ENCODE measurements around the gene ZFAND3. TPM values are rescaled to one million over a fixed set of nuclear protein-coding genes. Genes with fewer than 3 reads are reported as not detected.

ZFAND3 gene
- polyA plus RNA-seq, 1 of the 3 experiments (the other 2 are of a cell fraction): 16.7 TPM

DNA sequence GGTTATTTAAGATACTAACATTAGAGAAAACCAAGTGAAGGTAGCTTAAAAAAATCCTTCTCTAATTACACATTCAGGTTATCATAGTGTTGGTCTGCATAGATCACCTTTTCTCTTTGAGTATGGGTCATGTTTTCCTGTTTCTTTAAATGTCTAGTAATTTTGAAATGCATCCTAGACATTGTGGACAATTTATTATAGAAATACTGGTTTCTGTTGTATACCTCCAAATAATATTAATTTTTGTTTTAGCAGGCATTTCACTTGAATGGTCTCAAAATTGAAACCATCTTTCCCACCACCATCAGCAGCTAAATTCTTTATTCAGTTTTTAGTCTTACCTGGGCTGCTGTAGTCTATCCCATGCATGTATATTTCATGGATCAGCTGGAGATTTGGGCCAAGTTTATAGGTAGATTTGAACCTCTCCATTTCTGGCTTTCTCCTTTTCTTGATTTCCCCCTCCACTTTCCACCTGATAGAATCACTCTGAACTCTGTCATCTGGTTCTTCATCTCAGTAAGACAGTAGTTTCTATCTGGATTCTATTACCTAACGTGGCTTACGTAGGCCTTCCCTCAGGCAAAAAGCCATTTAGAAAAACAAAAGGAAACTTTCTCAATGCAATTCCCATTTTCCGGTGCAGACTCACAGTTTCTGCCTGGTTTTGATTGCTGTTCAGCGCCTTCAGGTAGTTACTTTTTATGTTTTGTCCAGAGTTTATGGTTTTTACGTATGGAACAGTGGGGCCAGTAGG lies 52.3 kb downstream of the ZFAND3 start:
- peaks cover 100% of the 10 kb centered on the region for H4K20me1 ChIP-seq (ENCODE audit: insufficient read depth)
- peaks cover 2 to 3% of the 10 kb centered on the region in 2 experiments; a peak in 2 of 4 replicates for H3K4me1 ChIP-seq (ENCODE audit: control insufficient read depth in 1 of 2, insufficient read depth in 2 of 2, low read depth in 1 of 2, low read length in 1 of 2)
- no peaks in the 10 kb centered on the region for H3K27me3 ChIP-seq (ENCODE audit: insufficient read depth)
- POLR2A ChIA-PET: no interaction called here
- H3K9me2 ChIP-seq: no peaks in the 10 kb centered on the region
- CTCF ChIA-PET: interaction anchor here (0.7 to 1.5 kb wide), 2 partner anchors 18 to 161 kb away, joined by 3 read pairs; no protein-coding TSS in a partner anchor
- no peak overlapping the region for H3K4me2 ChIP-seq
- H3K36me3 ChIP-seq (replicated peaks in 1 of 2; ENCODE audit: control insufficient read depth in 1 of 2, insufficient read depth in 2 of 2, low read length in 1 of 2): peaks cover 0 to 8% of the 10 kb centered on the region in 2 experiments
- no peak overlapping the region for H2AFZ ChIP-seq (ENCODE audit: low read depth)
- 99% methylated on average over 5 of the region's 5 CpGs for WGBS (ENCODE audit: low lambda C conversion rate)
- H3F3A ChIP-seq (replicated peaks; ENCODE audit: insufficient read depth): peaks cover 7% of the 10 kb centered on the region
- no peak overlapping the region for H3K27ac ChIP-seq (ENCODE audit: low read depth in 2 of 2, low read length in 1 of 2)
- TF ChIP-seq, protein P1, sequence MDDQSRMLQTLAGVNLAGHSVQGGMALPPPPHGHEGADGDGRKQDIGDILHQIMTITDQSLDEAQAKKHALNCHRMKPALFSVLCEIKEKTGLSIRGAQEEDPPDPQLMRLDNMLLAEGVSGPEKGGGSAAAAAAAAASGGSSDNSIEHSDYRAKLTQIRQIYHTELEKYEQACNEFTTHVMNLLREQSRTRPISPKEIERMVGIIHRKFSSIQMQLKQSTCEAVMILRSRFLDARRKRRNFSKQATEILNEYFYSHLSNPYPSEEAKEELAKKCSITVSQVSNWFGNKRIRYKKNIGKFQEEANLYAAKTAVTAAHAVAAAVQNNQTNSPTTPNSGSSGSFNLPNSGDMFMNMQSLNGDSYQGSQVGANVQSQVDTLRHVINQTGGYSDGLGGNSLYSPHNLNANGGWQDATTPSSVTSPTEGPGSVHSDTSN (IDR thresholded peaks at IDR 0.05): no peak
- TF ChIP-seq NRF1 (IDR thresholded peaks at IDR 0.05; ENCODE audit: low read depth, low read length) (no peak), RFX5 (IDR thresholded peaks at IDR 0.05; ENCODE audit: low read length) (no peak)
- DNase-seq: no peak
- no peak overlapping the region; a peak in 1 of 4 replicates for H3K4me3 ChIP-seq (ENCODE audit: low read depth in 2 of 2, low read length in 1 of 2)
- no peak overlapping the region for H3K9ac ChIP-seq
- peaks cover 100% of the 10 kb centered on the region for H3K79me2 ChIP-seq (ENCODE audit: insufficient read depth)
- H3K9me3 ChIP-seq: peaks cover 4% of the 10 kb centered on the region; the same call in 1 of the 2 replicates

DNA sequence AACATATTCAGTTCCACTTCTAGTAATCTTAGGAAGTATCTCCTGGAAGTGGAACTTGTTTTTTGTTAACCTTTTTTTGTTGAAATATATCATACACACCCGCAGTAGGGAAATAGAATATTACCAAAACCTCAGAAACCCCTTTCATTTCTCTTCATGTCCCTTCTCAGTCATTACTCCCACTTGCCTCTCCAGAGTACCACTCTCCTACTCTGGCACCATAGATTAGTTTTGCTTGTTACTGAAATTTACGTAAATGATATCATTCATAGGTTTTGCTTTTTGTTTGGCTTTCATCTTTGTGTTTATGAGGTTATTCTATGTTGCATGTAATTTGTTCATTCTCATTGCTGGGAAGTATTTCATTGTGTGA lies 52.8 kb downstream of the ZFAND3 start:
- H3K4me3 ChIP-seq (ENCODE audit: low read depth in 2 of 2, low read length in 1 of 2): no peak overlapping the region
- peaks cover 2 to 7% of the 10 kb centered on the region in 2 experiments; a peak in 2 of 4 replicates for H3K4me1 ChIP-seq (ENCODE audit: control insufficient read depth in 1 of 2, insufficient read depth in 2 of 2, low read depth in 1 of 2, low read length in 1 of 2)
- no peak for DNase-seq
- WGBS (ENCODE audit: low lambda C conversion rate): 96% methylated on average over 2 of the region's 2 CpGs
- POLR2A ChIA-PET: no interaction called here
- peaks cover under 1% of the 10 kb centered on the region for H3F3A ChIP-seq (replicated peaks; ENCODE audit: insufficient read depth)
- peaks cover 0 to 8% of the 10 kb centered on the region in 2 experiments for H3K36me3 ChIP-seq (replicated peaks in 1 of 2; ENCODE audit: control insufficient read depth in 1 of 2, insufficient read depth in 2 of 2, low read length in 1 of 2)
- H3K79me2 ChIP-seq (ENCODE audit: insufficient read depth): peaks cover 100% of the 10 kb centered on the region
- no peak overlapping the region for H2AFZ ChIP-seq (ENCODE audit: low read depth)
- H4K20me1 ChIP-seq (ENCODE audit: insufficient read depth): peaks cover 100% of the 10 kb centered on the region
- no peak overlapping the region for H3K27ac ChIP-seq (ENCODE audit: low read depth in 2 of 2, low read length in 1 of 2)
- no peak overlapping the region for H3K4me2 ChIP-seq
- no peak overlapping the region for H3K9ac ChIP-seq
- H3K27me3 ChIP-seq (ENCODE audit: insufficient read depth): no peaks in the 10 kb centered on the region
- H3K9me3 ChIP-seq: peaks cover 4% of the 10 kb centered on the region; the same call in 1 of the 2 replicates
- H3K9me2 ChIP-seq: no peaks in the 10 kb centered on the region
- CTCF ChIA-PET: interaction anchor here (1.5 kb wide), 1 partner anchor 17 kb away, joined by 3 read pairs; no protein-coding TSS in a partner anchor
- no peak for TF ChIP-seq YY1 (IDR thresholded peaks at IDR 0.05; ENCODE audit: low read depth)
- no peak for TF ChIP-seq ELF1 (IDR thresholded peaks at IDR 0.05)
- TF ChIP-seq, protein P2, sequence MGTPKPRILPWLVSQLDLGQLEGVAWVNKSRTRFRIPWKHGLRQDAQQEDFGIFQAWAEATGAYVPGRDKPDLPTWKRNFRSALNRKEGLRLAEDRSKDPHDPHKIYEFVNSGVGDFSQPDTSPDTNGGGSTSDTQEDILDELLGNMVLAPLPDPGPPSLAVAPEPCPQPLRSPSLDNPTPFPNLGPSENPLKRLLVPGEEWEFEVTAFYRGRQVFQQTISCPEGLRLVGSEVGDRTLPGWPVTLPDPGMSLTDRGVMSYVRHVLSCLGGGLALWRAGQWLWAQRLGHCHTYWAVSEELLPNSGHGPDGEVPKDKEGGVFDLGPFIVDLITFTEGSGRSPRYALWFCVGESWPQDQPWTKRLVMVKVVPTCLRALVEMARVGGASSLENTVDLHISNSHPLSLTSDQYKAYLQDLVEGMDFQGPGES (IDR thresholded peaks at IDR 0.05; ENCODE audit: low read depth, low read length): no peak
- TF ChIP-seq RAD21 (IDR thresholded peaks at IDR 0.05; ENCODE audit: low read length): no peak
- TF ChIP-seq MEF2A (IDR thresholded peaks at IDR 0.05; ENCODE audit: borderline replicate concordance, low read depth): no peak
- no peak for TF ChIP-seq NFIC (IDR thresholded peaks at IDR 0.05; ENCODE audit: borderline replicate concordance)
- TF ChIP-seq SIN3A (IDR thresholded peaks at IDR 0.05; ENCODE audit: borderline replicate concordance, low read depth, low read length): no peak
- TF ChIP-seq, protein P3, sequence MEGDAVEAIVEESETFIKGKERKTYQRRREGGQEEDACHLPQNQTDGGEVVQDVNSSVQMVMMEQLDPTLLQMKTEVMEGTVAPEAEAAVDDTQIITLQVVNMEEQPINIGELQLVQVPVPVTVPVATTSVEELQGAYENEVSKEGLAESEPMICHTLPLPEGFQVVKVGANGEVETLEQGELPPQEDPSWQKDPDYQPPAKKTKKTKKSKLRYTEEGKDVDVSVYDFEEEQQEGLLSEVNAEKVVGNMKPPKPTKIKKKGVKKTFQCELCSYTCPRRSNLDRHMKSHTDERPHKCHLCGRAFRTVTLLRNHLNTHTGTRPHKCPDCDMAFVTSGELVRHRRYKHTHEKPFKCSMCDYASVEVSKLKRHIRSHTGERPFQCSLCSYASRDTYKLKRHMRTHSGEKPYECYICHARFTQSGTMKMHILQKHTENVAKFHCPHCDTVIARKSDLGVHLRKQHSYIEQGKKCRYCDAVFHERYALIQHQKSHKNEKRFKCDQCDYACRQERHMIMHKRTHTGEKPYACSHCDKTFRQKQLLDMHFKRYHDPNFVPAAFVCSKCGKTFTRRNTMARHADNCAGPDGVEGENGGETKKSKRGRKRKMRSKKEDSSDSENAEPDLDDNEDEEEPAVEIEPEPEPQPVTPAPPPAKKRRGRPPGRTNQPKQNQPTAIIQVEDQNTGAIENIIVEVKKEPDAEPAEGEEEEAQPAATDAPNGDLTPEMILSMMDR (IDR thresholded peaks at IDR 0.05): no peak
- TF ChIP-seq, protein P1 (IDR thresholded peaks at IDR 0.05): no peak
- TF ChIP-seq, protein P4, sequence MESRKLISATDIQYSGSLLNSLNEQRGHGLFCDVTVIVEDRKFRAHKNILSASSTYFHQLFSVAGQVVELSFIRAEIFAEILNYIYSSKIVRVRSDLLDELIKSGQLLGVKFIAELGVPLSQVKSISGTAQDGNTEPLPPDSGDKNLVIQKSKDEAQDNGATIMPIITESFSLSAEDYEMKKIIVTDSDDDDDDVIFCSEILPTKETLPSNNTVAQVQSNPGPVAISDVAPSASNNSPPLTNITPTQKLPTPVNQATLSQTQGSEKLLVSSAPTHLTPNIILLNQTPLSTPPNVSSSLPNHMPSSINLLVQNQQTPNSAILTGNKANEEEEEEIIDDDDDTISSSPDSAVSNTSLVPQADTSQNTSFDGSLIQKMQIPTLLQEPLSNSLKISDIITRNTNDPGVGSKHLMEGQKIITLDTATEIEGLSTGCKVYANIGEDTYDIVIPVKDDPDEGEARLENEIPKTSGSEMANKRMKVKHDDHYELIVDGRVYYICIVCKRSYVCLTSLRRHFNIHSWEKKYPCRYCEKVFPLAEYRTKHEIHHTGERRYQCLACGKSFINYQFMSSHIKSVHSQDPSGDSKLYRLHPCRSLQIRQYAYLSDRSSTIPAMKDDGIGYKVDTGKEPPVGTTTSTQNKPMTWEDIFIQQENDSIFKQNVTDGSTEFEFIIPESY (IDR thresholded peaks at IDR 0.05; ENCODE audit: borderline replicate concordance, low read depth): no peak
- TF ChIP-seq, protein P5, sequence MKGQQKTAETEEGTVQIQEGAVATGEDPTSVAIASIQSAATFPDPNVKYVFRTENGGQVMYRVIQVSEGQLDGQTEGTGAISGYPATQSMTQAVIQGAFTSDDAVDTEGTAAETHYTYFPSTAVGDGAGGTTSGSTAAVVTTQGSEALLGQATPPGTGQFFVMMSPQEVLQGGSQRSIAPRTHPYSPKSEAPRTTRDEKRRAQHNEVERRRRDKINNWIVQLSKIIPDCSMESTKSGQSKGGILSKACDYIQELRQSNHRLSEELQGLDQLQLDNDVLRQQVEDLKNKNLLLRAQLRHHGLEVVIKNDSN (IDR thresholded peaks at IDR 0.05; ENCODE audit: borderline replicate concordance, low read depth): no peak
- no peak for TF ChIP-seq RFX5 (IDR thresholded peaks at IDR 0.05; ENCODE audit: low read length)
- no peak for TF ChIP-seq POLR2AphosphoS5 (IDR thresholded peaks at IDR 0.05; ENCODE audit: low read depth, low read length)
- no peak for TF ChIP-seq NRF1 (IDR thresholded peaks at IDR 0.05; ENCODE audit: low read depth, low read length)
- TF ChIP-seq, protein P6, sequence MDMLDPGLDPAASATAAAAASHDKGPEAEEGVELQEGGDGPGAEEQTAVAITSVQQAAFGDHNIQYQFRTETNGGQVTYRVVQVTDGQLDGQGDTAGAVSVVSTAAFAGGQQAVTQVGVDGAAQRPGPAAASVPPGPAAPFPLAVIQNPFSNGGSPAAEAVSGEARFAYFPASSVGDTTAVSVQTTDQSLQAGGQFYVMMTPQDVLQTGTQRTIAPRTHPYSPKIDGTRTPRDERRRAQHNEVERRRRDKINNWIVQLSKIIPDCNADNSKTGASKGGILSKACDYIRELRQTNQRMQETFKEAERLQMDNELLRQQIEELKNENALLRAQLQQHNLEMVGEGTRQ (IDR thresholded peaks at IDR 0.05; ENCODE audit: borderline replicate concordance, low read depth, low read length): no peak
- TF ChIP-seq FOXM1 (IDR thresholded peaks at IDR 0.05; ENCODE audit: low read depth): no peak

Measured in SK-N-SH (cell line).